SK-MEL-5 (cell line): Measurements from ENCODE around the gene FAM110D. TPM values are rescaled to one million over a fixed set of nuclear protein-coding genes. Genes with fewer than 3 reads are reported as not detected.
A peak's percentile ranks its signal among the peaks of the same experiment; 100 is the strongest.

Experiments used
- DNase-seq: peaks from one replicate; pipeline ENCODE4 v3.0.0-alpha.2; 2016; ENCODE audit warnings: low read depth, low spot score
- in situ Hi-C: cut with HindIII; loops from 2 replicates; pipeline ENCODE4 v1.10.0; 2016; ENCODE audit warnings: low sequenced_read_pairs, high pct_unique_total_duplicates, low pct_unique_long_range_greater_than_20kb
- polyA plus RNA-seq, 2 experiments: library from polyadenylated mRNA; depleted of rRNA; stranded (reverse); fragments of >200 nt; gene quantifications; 2 replicates each; pipeline ENCODE4 v1.2.3, GENCODE V29; 2015
- total RNA-seq: library from RNA; depleted of rRNA; stranded (reverse); fragments of >200 nt; shearing (Covaris generic); gene quantifications from 2 replicates; pipeline ENCODE4 v1.2.3, GENCODE V29; 2014; rRNA removed

Gene FAM110D
- 0.05 TPM in 1 of 2 replicates, not detected in the other for total RNA-seq
- 0.05 TPM in 1 of 2 replicates, not detected in the other for polyA plus RNA-seq (2015; cell fraction: cytosol; rRNA removed)
- not detected in 2 replicates for polyA plus RNA-seq (2015; cell fraction: nucleus; rRNA removed)

GRCh38 chr1:26158908-26159742, at the start of gene FAM110D:
Gene FAM110D (plus strand): TSS chr1:26159079. CDS start chr1:26161292, 2,213 bp downstream.
- in situ Hi-C loops: no loop called here
- DNase-seq: no peak

- in situ Hi-C loops: no loop called here
- DNase-seq: no peak
Measured at GRCh38 chr1:26109229-26110164, 49.4 kb upstream of the FAM110D start.

GRCh38 chr1:26110731-26111529, 47.9 kb upstream of the FAM110D start:
- in situ Hi-C loops: no loop called here
- peak; percentile 60 for DNase-seq

GRCh38 chr1:26111530-26112406, 47.1 kb upstream of the FAM110D start, which contains the start of gene PDIK1L:
Gene PDIK1L (plus strand): TSS chr1:26111824. CDS start chr1:26114309, 2,485 bp downstream.
- in situ Hi-C loops: no loop called here
- DNase-seq: peak; percentile 92

- no peak for DNase-seq
- in situ Hi-C loops: no loop called here
Measured at GRCh38 chr1:26112407-26112775, 46.5 kb upstream of the FAM110D start.

GRCh38 chr1:26114165-26114927, 44.5 kb upstream of the FAM110D start:
- in situ Hi-C loops: no loop called here
- no peak for DNase-seq

GRCh38 chr1:26119892-26120608, 38.8 kb upstream of the FAM110D start:
- in situ Hi-C loops: no loop called here

GRCh38 chr1:26121854-26122773, 36.8 kb upstream of the FAM110D start:
- in situ Hi-C loops: no loop called here
- peak; percentile 46 for DNase-seq

More at GRCh38 chr1:26119892-26120608, 38.8 kb upstream of the FAM110D start:
- no peak for DNase-seq

- DNase-seq: no peak
- in situ Hi-C loops: no loop called here
Measured at GRCh38 chr1:26122988-26123973, 35.6 kb upstream of the FAM110D start.

- DNase-seq: no peak
- in situ Hi-C loops: no loop called here
Measured at GRCh38 chr1:26124418-26125331, 34.2 kb upstream of the FAM110D start.

GRCh38 chr1:26125382-26125781, 33.5 kb upstream of the FAM110D start:
- DNase-seq: no peak
- in situ Hi-C loops: no loop called here

- in situ Hi-C loops: no loop called here
- no peak for DNase-seq
Measured at GRCh38 chr1:26125946-26126320, 32.9 kb upstream of the FAM110D start.
